Mesenchymal stem cell (in vitro differentiated cells and primary cell): ENCODE data around the gene ST7L.

ENCODE experiments used
- DNase-seq: peaks from one replicate; pipeline ENCODE4 v3.0.0-alpha.2; 2013
- H2AFZ ChIP-seq: one replicate; pipeline ENCODE4 v1.6.1; 2013; ENCODE audit warnings: low read depth, mild to moderate bottlenecking, control low read depth, inconsistent platforms, low read length, moderate library complexity
- H2AK5ac ChIP-seq: 2 replicates; pipeline ENCODE4 v1.6.1; 2013; ENCODE audit warnings: low read length, moderate library complexity, mild to moderate bottlenecking, inconsistent platforms; ENCODE audit not compliant: severe bottlenecking
- H2BK120ac ChIP-seq: one replicate; pipeline ENCODE4 v1.6.1; 2013; ENCODE audit warnings: low read depth, mild to moderate bottlenecking, inconsistent platforms, low read length, moderate library complexity
- H2BK12ac ChIP-seq, 2 experiments: one replicate each; pipeline ENCODE4 v1.6.1; 2013; ENCODE audit warnings: inconsistent platforms in 2 of 2, low read length in 2 of 2, mild to moderate bottlenecking in 2 of 2, moderate library complexity in 2 of 2, control low read depth in 1 of 2
- H2BK15ac ChIP-seq: one replicate; pipeline ENCODE4 v1.6.1; 2013; ENCODE audit warnings: mild to moderate bottlenecking, low read depth, inconsistent platforms; ENCODE audit not compliant: poor library complexity, severe bottlenecking
- H2BK5ac ChIP-seq: 2 replicates; pipeline ENCODE4 v1.6.1; 2013; ENCODE audit warnings: low read depth, mild to moderate bottlenecking, low read length, control low read depth, inconsistent platforms; ENCODE audit not compliant: poor library complexity, severe bottlenecking
- H3K14ac ChIP-seq, 2 experiments: one replicate each; pipeline ENCODE4 v1.6.1; 2013; ENCODE audit warnings: inconsistent platforms in 2 of 2, low read length in 2 of 2, control low read depth in 1 of 2, mild to moderate bottlenecking in 1 of 2, moderate library complexity in 1 of 2
- H3K18ac ChIP-seq, 2 experiments: one replicate each; pipeline ENCODE4 v1.6.1; 2013; ENCODE audit warnings: inconsistent platforms in 2 of 2, low read length in 2 of 2, control low read depth in 1 of 2, low read depth in 1 of 2, mild to moderate bottlenecking in 1 of 2
- H3K23ac ChIP-seq, 2 experiments: one replicate each; pipeline ENCODE4 v1.6.1; 2013; ENCODE audit warnings: inconsistent platforms in 2 of 2, low read length in 2 of 2, mild to moderate bottlenecking in 2 of 2, moderate library complexity in 2 of 2, control low read depth in 1 of 2
- H3K27ac ChIP-seq: 2 replicates; pipeline ENCODE4 v1.5.1; 2013; ENCODE audit warnings: mild to moderate bottlenecking, moderate library complexity, low read length, control low read depth, inconsistent platforms; ENCODE audit not compliant: poor library complexity, severe bottlenecking
- H3K27me3 ChIP-seq, 2 experiments: 2 replicates each; pipeline versions ENCODE4 v1.6.1 to v1.7.0; 2013; ENCODE audit warnings: low read length in 2 of 2, mild to moderate bottlenecking in 2 of 2, moderate library complexity in 2 of 2, control low read depth in 1 of 2, inconsistent platforms in 1 of 2; ENCODE audit not compliant: control insufficient read depth in 1 of 2, insufficient read depth in 1 of 2
- H3K36me3 ChIP-seq, 2 experiments: 2 replicates each; pipeline versions ENCODE4 v1.6.1 to v1.7.0; 2013; ENCODE audit warnings: low read length in 2 of 2, control low read depth in 1 of 2, inconsistent platforms in 1 of 2, low read depth in 1 of 2, mild to moderate bottlenecking in 1 of 2; ENCODE audit not compliant: insufficient read depth in 2 of 2, control insufficient read depth in 1 of 2
- H3K4ac ChIP-seq, 2 experiments: one replicate each; pipeline ENCODE4 v1.6.1; 2013; ENCODE audit warnings: inconsistent platforms in 2 of 2, low read length in 2 of 2, mild to moderate bottlenecking in 2 of 2, moderate library complexity in 2 of 2, control low read depth in 1 of 2, low read depth in 1 of 2
- H3K4me1 ChIP-seq: 2 replicates; pipeline ENCODE4 v1.6.1; 2013; ENCODE audit warnings: low read depth, low read length, control low read depth; ENCODE audit not compliant: control insufficient read depth, insufficient read depth
- H3K4me2 ChIP-seq: 2 replicates; pipeline ENCODE4 v1.6.1; 2013; ENCODE audit warnings: low read length, mild to moderate bottlenecking, inconsistent platforms; ENCODE audit not compliant: poor library complexity, severe bottlenecking
- H3K4me3 ChIP-seq, 2 experiments: 2 replicates each; pipeline versions ENCODE4 v1.5.1 to v1.7.0; 2013; ENCODE audit warnings: low read length in 2 of 2, mild to moderate bottlenecking in 2 of 2, control low read depth in 1 of 2, low read depth in 1 of 2; ENCODE audit not compliant: insufficient read depth in 1 of 2
- H3K79me1 ChIP-seq: replicated peaks from 2 replicates; pipeline ENCODE4 v1.6.1; 2013; ENCODE audit warnings: mild to moderate bottlenecking, control low read depth, low read length, inconsistent platforms; ENCODE audit not compliant: poor library complexity, severe bottlenecking
- H3K9ac ChIP-seq: 2 replicates; pipeline ENCODE4 v1.7.0; 2013; ENCODE audit warnings: mild to moderate bottlenecking, low read length, moderate library complexity
- H3K9me3 ChIP-seq: 2 replicates; pipeline ENCODE4 v1.7.0; 2013; ENCODE audit warnings: mild to moderate bottlenecking, low read length; ENCODE audit not compliant: control insufficient read depth
- H4K8ac ChIP-seq: one replicate; pipeline ENCODE4 v1.6.1; 2013; ENCODE audit warnings: inconsistent platforms, mild to moderate bottlenecking, low read length, moderate library complexity
- H4K91ac ChIP-seq: one replicate; pipeline ENCODE4 v1.6.1; 2013; ENCODE audit warnings: mild to moderate bottlenecking, low read length, inconsistent platforms
- WGBS: methylation state at CpG from one replicate; pipeline ENCODE4 v1.1.7; 2013; ENCODE audit warnings: mixed read lengths; 5-methylcytosine and 5-hydroxymethylcytosine counted together

ST7L gene

DNA sequence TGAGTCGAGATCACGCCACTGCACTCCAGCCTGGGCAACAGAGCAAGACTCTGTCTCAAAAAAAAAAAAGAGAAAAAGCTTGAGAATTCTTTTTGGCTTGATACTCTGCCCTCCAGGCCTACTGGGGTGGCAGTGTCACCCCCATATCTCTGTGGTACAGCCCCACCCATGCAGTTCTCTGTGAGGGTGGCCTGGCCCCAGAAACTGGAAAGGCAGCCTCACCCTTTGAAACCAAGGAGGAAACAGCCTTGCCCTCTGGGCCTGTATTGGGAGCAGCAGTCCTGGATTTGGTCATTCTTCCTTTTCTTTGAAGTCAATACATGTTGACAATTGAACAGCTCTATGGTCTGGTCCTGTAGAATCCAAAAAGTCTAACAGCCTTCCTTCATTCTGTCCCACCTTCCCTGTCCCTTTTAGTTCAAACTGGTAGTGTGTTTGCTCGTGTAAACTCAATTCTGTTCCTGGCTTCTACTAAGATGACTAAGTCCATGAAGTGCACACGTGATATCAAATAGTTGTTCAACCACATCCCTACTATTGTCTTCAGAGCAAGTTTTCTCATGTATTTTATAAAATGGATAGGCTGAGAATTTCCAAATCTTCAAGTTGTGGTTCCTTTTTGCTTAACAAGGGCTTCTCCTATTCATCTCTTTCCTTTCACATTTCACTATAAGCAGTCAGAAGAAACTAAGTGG is 13.2 kb downstream of the ST7L start:
- no peak overlapping the region for H3K4me2 ChIP-seq
- H3K27me3 ChIP-seq, result no peaks in the 10 kb centered on the region
- H2AK5ac ChIP-seq, result no peak overlapping the region
- H4K91ac ChIP-seq, result no peak overlapping the region
- H3K14ac ChIP-seq, result no peak overlapping the region
- H3K9me3 ChIP-seq, result no peaks in the 10 kb centered on the region
- 95% methylated on average over 4 of the region's 4 CpGs for WGBS
- no peak overlapping the region for H3K23ac ChIP-seq
- H4K8ac ChIP-seq, result no peak overlapping the region
- no peak overlapping the region for H2BK15ac ChIP-seq
- H2BK12ac ChIP-seq, result no peak overlapping the region
- no peak overlapping the region for H3K4ac ChIP-seq
- no peak overlapping the region for H3K9ac ChIP-seq
- no peak overlapping the region for H2BK5ac ChIP-seq
- no peak overlapping the region for H3K18ac ChIP-seq
- no peaks in the 10 kb centered on the region for H3K4me1 ChIP-seq
- H3K27ac ChIP-seq, result no peak overlapping the region
- H3K79me1 ChIP-seq, result peaks cover 12% of the 10 kb centered on the region
- no peak overlapping the region for H2AFZ ChIP-seq
- no peak overlapping the region for H2BK120ac ChIP-seq
- H3K4me3 ChIP-seq, result no peak overlapping the region
- peaks cover 20 to 85% of the 10 kb centered on the region in 2 experiments for H3K36me3 ChIP-seq
- DNase-seq, result no peak

DNA sequence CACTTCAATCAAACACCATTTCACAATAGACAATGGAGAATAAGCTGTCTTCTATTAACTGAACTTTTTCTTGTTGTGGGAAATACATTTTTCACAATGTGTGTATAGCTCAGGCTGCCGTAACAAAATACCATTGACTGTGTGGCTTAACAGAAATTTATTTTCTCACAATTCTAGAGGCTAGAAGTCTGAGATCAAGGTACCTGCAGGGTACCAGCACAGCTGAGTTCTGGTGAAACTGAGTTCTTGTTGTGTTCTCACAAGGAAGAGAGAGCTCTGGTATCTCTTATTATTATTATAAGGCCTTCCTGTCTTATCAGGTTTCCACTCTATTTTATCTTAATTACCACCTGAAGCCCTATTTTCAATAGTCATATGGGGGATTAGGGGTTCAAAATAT is 15.4 kb downstream of the ST7L start:
- Histone ChIP-seq H3K4me2 (no peak overlapping the region), H2BK15ac (no peak overlapping the region), H2AK5ac (no peak overlapping the region), H2BK12ac (no peak overlapping the region), H3K18ac (no peak overlapping the region), H3K4me3 (no peak overlapping the region), H3K79me1 (peaks cover 7% of the 10 kb centered on the region), H3K27me3 (no peaks in the 10 kb centered on the region), H2BK120ac (no peak overlapping the region), H3K36me3 (peaks cover 14 to 88% of the 10 kb centered on the region in 2 experiments), H3K14ac (no peak overlapping the region), H2AFZ (no peak overlapping the region), H3K4ac (no peak overlapping the region), H2BK5ac (no peak overlapping the region), H3K9me3 (no peaks in the 10 kb centered on the region), H3K27ac (no peak overlapping the region), H3K23ac (no peak overlapping the region), H3K9ac (no peak overlapping the region), H3K4me1 (no peaks in the 10 kb centered on the region), H4K8ac (no peak overlapping the region), H4K91ac (no peak overlapping the region)
- no peak for DNase-seq
- 100% methylated on average over 1 of the region's 1 CpG for WGBS

DNA sequence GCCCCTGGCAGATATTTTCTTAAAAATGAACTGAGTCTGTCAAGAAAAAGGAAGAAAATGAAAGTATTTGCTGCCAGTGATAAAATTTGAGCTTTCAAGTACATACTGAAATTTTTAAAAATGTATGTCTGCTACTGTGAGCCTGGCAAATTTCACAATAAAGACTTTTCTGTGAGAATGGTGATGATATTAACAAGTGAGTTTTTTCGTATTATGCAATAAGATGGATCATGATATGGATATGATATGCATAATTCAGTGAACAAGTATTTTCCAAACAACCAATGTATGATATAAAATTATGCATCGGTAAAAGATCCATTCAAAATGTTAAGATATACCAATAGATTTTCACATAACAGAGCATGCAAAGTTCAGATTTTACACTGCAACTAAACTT is 15.9 kb downstream of the ST7L start:
- Histone ChIP-seq H3K23ac (no peak overlapping the region), H2BK5ac (no peak overlapping the region), H2BK15ac (no peak overlapping the region), H2BK12ac (no peak overlapping the region), H2AK5ac (no peak overlapping the region), H4K91ac (no peak overlapping the region), H3K14ac (no peak overlapping the region), H3K79me1 (peaks cover 7% of the 10 kb centered on the region), H3K18ac (no peak overlapping the region), H2AFZ (no peak overlapping the region), H3K27ac (no peak overlapping the region), H3K9me3 (no peaks in the 10 kb centered on the region), H3K4ac (no peak overlapping the region), H3K4me1 (no peaks in the 10 kb centered on the region), H3K27me3 (no peaks in the 10 kb centered on the region), H3K9ac (no peak overlapping the region), H2BK120ac (no peak overlapping the region), H3K4me2 (no peak overlapping the region), H3K4me3 (no peak overlapping the region), H3K36me3 (peaks cover 15 to 88% of the 10 kb centered on the region in 2 experiments), H4K8ac (no peak overlapping the region)
- 100% methylated on average over 2 of the region's 2 CpGs for WGBS
- no peak for DNase-seq

DNA sequence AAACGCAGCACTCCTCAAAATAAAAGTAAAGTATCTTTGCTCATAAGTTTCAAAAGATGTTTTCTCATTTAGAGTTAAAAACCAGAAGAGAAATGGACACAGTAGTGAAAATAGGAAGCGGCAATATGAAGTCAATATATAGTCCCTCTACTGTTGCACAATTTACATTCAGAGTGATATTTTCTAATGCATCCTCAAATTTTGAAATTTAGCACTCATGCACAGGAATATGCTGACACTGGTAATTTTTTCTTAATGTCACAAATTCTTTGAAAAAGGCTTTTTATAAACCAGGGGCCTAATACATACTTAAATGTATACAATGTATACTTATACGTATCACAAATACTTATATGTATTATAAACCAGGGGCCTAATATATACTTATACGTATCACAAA is 19.5 kb downstream of the ST7L start:
- Histone ChIP-seq H3K79me1 (peaks cover 7% of the 10 kb centered on the region), H2AK5ac (no peak overlapping the region), H3K4me3 (no peak overlapping the region), H3K4me1 (no peaks in the 10 kb centered on the region), H3K36me3 (peaks cover 14 to 94% of the 10 kb centered on the region in 2 experiments), H3K4ac (no peak overlapping the region), H2BK15ac (no peak overlapping the region), H3K27ac (no peak overlapping the region), H3K4me2 (no peak overlapping the region), H3K14ac (no peak overlapping the region), H3K9ac (no peak overlapping the region), H2BK5ac (no peak overlapping the region), H2BK12ac (no peak overlapping the region), H2BK120ac (no peak overlapping the region), H2AFZ (no peak overlapping the region), H3K23ac (no peak overlapping the region), H3K9me3 (no peaks in the 10 kb centered on the region), H3K27me3 (no peaks in the 10 kb centered on the region), H3K18ac (no peak overlapping the region), H4K8ac (no peak overlapping the region), H4K91ac (no peak overlapping the region)
- no peak for DNase-seq
- no CpG with 5 or more reads among the region's 4 CpGs for WGBS
